Measurements from ENCODE around the gene EFCAB13.
A peak's percentile ranks its signal among the peaks of the same experiment; 100 is the strongest.

EFCAB13 gene

GRCh38 chr17:47297661-47298400 lies 25.9 kb upstream of the EFCAB13 start:
- H3K27me3 ChIP-seq (ENCODE audit: control insufficient read depth, insufficient read depth, low read length): no peaks in the 10 kb centered on the region
- no peak overlapping the region for H3K9ac ChIP-seq (ENCODE audit: low read depth, low read length)
- no peak overlapping the region for H3K4me2 ChIP-seq (ENCODE audit: low read length)
- H3K9me3 ChIP-seq (replicated peaks; ENCODE audit: low read length): peaks cover 5% of the 10 kb centered on the region
- H3K36me3 ChIP-seq (ENCODE audit: insufficient read depth, low read length): peaks cover 7% of the 10 kb centered on the region
- peaks cover 16% of the 10 kb centered on the region for H3K4me1 ChIP-seq (ENCODE audit: control insufficient read depth, insufficient read depth, low read length)
- H3K4me3 ChIP-seq (ENCODE audit: low read length): no peak overlapping the region

GRCh38 chr17:47298712-47299111 lies 25.0 kb upstream of the EFCAB13 start:
- no peak overlapping the region for H3K4me3 ChIP-seq (ENCODE audit: low read length)
- H3K4me2 ChIP-seq (ENCODE audit: low read length): no peak overlapping the region
- peaks cover 7% of the 10 kb centered on the region for H3K36me3 ChIP-seq (ENCODE audit: insufficient read depth, low read length)
- no peaks in the 10 kb centered on the region for H3K27me3 ChIP-seq (ENCODE audit: control insufficient read depth, insufficient read depth, low read length)
- peaks cover 16% of the 10 kb centered on the region for H3K4me1 ChIP-seq (ENCODE audit: control insufficient read depth, insufficient read depth, low read length)
- H3K9me3 ChIP-seq (replicated peaks; ENCODE audit: low read length): peaks cover 5% of the 10 kb centered on the region
- H3K9ac ChIP-seq (ENCODE audit: low read depth, low read length): no peak overlapping the region

DNA sequence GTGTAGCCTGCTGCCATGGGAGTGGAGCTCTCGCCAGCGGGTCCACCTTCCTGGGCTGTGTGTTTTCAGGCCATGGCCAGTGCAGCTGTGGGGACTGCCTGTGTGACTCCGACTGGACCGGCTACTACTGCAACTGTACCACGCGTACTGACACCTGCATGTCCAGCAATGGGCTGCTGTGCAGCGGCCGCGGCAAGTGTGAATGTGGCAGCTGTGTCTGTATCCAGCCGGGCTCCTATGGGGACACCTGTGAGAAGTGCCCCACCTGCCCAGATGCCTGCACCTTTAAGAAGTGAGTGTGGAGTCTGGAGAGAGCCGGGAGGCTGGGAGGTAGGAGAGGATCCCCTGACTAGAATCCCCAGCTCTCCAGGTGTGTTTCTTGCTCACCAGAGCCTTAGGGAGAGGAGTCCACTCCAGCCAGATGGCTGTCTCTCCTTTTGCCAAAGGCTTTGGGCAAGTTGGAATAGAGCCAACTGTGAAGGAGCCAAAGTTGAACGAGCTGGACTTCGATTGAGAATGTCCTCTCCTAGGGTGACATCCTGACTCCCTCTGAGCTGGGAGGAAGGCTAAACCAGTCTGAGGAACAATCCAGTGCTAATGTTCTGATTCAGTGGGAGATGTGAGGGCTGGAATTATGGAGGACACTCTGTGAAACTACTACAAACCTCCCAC lies 24.4 kb upstream of the EFCAB13 start:
- peaks cover 5% of the 10 kb centered on the region for H3K9me3 ChIP-seq (replicated peaks; ENCODE audit: low read length)
- H3K36me3 ChIP-seq (ENCODE audit: insufficient read depth, low read length): peaks cover 7% of the 10 kb centered on the region
- H3K9ac ChIP-seq (ENCODE audit: low read depth, low read length): no peak overlapping the region
- no peak overlapping the region for H3K4me3 ChIP-seq (ENCODE audit: low read length)
- peaks cover 10% of the 10 kb centered on the region for H3K4me1 ChIP-seq (ENCODE audit: control insufficient read depth, insufficient read depth, low read length)
- H3K27me3 ChIP-seq (ENCODE audit: control insufficient read depth, insufficient read depth, low read length): no peaks in the 10 kb centered on the region
- H3K4me2 ChIP-seq (ENCODE audit: low read length): no peak overlapping the region

GRCh38 chr17:47300718-47301117 lies 23.0 kb upstream of the EFCAB13 start:
- H3K4me3 ChIP-seq (ENCODE audit: low read length): no peak overlapping the region
- peaks cover 7% of the 10 kb centered on the region for H3K36me3 ChIP-seq (ENCODE audit: insufficient read depth, low read length)
- no peak overlapping the region for H3K9ac ChIP-seq (ENCODE audit: low read depth, low read length)
- H3K9me3 ChIP-seq (replicated peaks; ENCODE audit: low read length): peaks cover 5% of the 10 kb centered on the region
- no peak overlapping the region for H3K4me2 ChIP-seq (ENCODE audit: low read length)
- H3K27me3 ChIP-seq (ENCODE audit: control insufficient read depth, insufficient read depth, low read length): no peaks in the 10 kb centered on the region
- H3K4me1 ChIP-seq (ENCODE audit: control insufficient read depth, insufficient read depth, low read length): peaks cover 8% of the 10 kb centered on the region

GRCh38 chr17:47301161-47301560 lies 22.6 kb upstream of the EFCAB13 start:
- Histone ChIP-seq H3K27me3 (ENCODE audit: control insufficient read depth, insufficient read depth, low read length) (no peaks in the 10 kb centered on the region), H3K36me3 (ENCODE audit: insufficient read depth, low read length) (peaks cover 7% of the 10 kb centered on the region), H3K9ac (ENCODE audit: low read depth, low read length) (no peak overlapping the region), H3K9me3 (replicated peaks; ENCODE audit: low read length) (peaks cover 5% of the 10 kb centered on the region), H3K4me3 (ENCODE audit: low read length) (no peak overlapping the region), H3K4me1 (ENCODE audit: control insufficient read depth, insufficient read depth, low read length) (peaks cover 12% of the 10 kb centered on the region), H3K4me2 (ENCODE audit: low read length) (no peak overlapping the region)

DNA sequence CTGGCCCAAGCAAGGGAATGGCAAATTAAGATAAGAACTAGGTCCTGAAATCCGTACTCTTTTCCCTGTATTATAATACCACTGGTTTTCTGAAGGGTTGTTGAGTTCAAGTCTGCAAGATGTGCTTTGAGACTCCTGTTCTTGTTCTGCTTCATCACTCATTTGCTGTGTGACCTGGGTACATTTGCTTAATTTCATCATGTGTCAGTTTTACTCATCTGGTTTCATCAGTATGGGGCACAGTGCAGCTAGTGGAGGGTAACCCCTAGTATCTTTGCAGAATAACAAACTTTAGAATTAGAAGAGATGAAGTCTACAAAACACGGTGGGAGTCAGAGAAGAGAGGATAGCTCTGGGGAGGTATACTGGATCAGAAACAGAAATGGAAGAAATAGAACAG lies 21.9 kb upstream of the EFCAB13 start:
- Histone ChIP-seq H3K27me3 (ENCODE audit: control insufficient read depth, insufficient read depth, low read length) (no peaks in the 10 kb centered on the region), H3K4me3 (ENCODE audit: low read length) (no peak overlapping the region), H3K9ac (ENCODE audit: low read depth, low read length) (no peak overlapping the region), H3K4me2 (ENCODE audit: low read length) (no peak overlapping the region), H3K9me3 (replicated peaks; ENCODE audit: low read length) (peaks cover 5% of the 10 kb centered on the region), H3K36me3 (ENCODE audit: insufficient read depth, low read length) (peaks cover 7% of the 10 kb centered on the region), H3K4me1 (ENCODE audit: control insufficient read depth, insufficient read depth, low read length) (peaks cover 15% of the 10 kb centered on the region)

DNA sequence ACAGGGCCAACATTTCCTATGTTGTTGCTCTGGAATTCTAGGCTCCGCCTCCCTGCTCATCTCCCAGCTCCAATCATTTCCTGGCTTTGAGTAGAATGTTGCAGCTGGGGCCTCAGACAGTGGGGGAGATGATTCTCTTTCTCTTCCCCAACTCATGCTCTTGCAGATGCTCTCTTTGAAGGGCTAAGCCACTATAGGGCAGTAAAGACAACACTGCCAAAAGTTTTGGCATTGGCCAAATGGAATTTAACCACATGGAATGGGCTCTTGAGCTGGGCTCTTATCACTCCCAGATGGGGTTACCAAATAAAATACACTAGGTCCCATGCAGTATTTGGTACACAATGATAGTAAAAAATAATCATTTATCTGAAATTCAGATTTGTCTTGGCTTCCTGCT lies 19.6 kb upstream of the EFCAB13 start:
- peaks cover 7% of the 10 kb centered on the region for H3K36me3 ChIP-seq (ENCODE audit: insufficient read depth, low read length)

GRCh38 chr17:47305302-47305923 lies 18.3 kb upstream of the EFCAB13 start:
- H3K4me3 ChIP-seq (ENCODE audit: low read length): no peak overlapping the region

More for the DNA sequence above, 19.6 kb upstream of the EFCAB13 start:
- H3K4me1 ChIP-seq (ENCODE audit: control insufficient read depth, insufficient read depth, low read length): peaks cover 15% of the 10 kb centered on the region
- H3K4me3 ChIP-seq (ENCODE audit: low read length): no peak overlapping the region
- H3K9me3 ChIP-seq (replicated peaks; ENCODE audit: low read length): peaks cover 5% of the 10 kb centered on the region
- no peak overlapping the region for H3K4me2 ChIP-seq (ENCODE audit: low read length)
- H3K9ac ChIP-seq (ENCODE audit: low read depth, low read length): no peak overlapping the region
- no peaks in the 10 kb centered on the region for H3K27me3 ChIP-seq (ENCODE audit: control insufficient read depth, insufficient read depth, low read length)

GRCh38 chr17:47310186-47310733 lies 13.5 kb upstream of the EFCAB13 start:
- Histone ChIP-seq H3K36me3 (ENCODE audit: insufficient read depth, low read length) (no peaks in the 10 kb centered on the region), H3K9ac (ENCODE audit: low read depth, low read length) (no peak overlapping the region), H3K4me1 (ENCODE audit: control insufficient read depth, insufficient read depth, low read length) (peaks cover 19% of the 10 kb centered on the region), H3K9me3 (replicated peaks; ENCODE audit: low read length) (no peaks in the 10 kb centered on the region), H3K4me3 (ENCODE audit: low read length) (no peak overlapping the region), H3K4me2 (ENCODE audit: low read length) (no peak overlapping the region), H3K27me3 (ENCODE audit: control insufficient read depth, insufficient read depth, low read length) (no peaks in the 10 kb centered on the region)

More at GRCh38 chr17:47305302-47305923, 18.3 kb upstream of the EFCAB13 start:
- Histone ChIP-seq H3K4me1 (ENCODE audit: control insufficient read depth, insufficient read depth, low read length) (peaks cover 15% of the 10 kb centered on the region), H3K9me3 (replicated peaks; ENCODE audit: low read length) (peaks cover 5% of the 10 kb centered on the region), H3K27me3 (ENCODE audit: control insufficient read depth, insufficient read depth, low read length) (no peaks in the 10 kb centered on the region), H3K36me3 (ENCODE audit: insufficient read depth, low read length) (peaks cover 5% of the 10 kb centered on the region), H3K4me2 (ENCODE audit: low read length) (peak overlapping the region; percentile 15), H3K9ac (ENCODE audit: low read depth, low read length) (peak overlapping the region; percentile 61)

- Histone ChIP-seq H3K4me3 (ENCODE audit: low read length) (no peak overlapping the region), H3K4me1 (ENCODE audit: control insufficient read depth, insufficient read depth, low read length) (peaks cover 19% of the 10 kb centered on the region), H3K4me2 (ENCODE audit: low read length) (no peak overlapping the region), H3K27me3 (ENCODE audit: control insufficient read depth, insufficient read depth, low read length) (no peaks in the 10 kb centered on the region), H3K36me3 (ENCODE audit: insufficient read depth, low read length) (no peaks in the 10 kb centered on the region), H3K9ac (ENCODE audit: low read depth, low read length) (no peak overlapping the region), H3K9me3 (replicated peaks; ENCODE audit: low read length) (no peaks in the 10 kb centered on the region)
These were observed 12.3 kb upstream of the EFCAB13 start for GRCh38 chr17:47311420-47311819.

- no peaks in the 10 kb centered on the region for H3K9me3 ChIP-seq (replicated peaks; ENCODE audit: low read length)
- H3K9ac ChIP-seq (ENCODE audit: low read depth, low read length): peak overlapping the region; percentile 72
- no peak overlapping the region for H3K4me3 ChIP-seq (ENCODE audit: low read length)
- H3K4me2 ChIP-seq (ENCODE audit: low read length): peak overlapping the region; percentile 37
- peaks cover 26% of the 10 kb centered on the region for H3K4me1 ChIP-seq (ENCODE audit: control insufficient read depth, insufficient read depth, low read length)
- no peaks in the 10 kb centered on the region for H3K27me3 ChIP-seq (ENCODE audit: control insufficient read depth, insufficient read depth, low read length)
- no peaks in the 10 kb centered on the region for H3K36me3 ChIP-seq (ENCODE audit: insufficient read depth, low read length)
These were observed 8.1 kb upstream of the EFCAB13 start for GRCh38 chr17:47315451-47316266.
